Thymus (tissue), 11 donors: ENCODE data around the gene RNF26. TPM values are rescaled to one million over a fixed set of nuclear protein-coding genes. Genes with fewer than 3 reads are reported as not detected.
A peak's percentile ranks its signal among the peaks of the same experiment; 100 is the strongest.

Source experiments
- DNase-seq, 9 donors: peaks; one replicate each; pipeline ENCODE4 v3.0.0-alpha.2; 2013; ENCODE audit warnings: low spot score in 9 of 9, low read depth in 6 of 9, missing footprints in 1 of 9
- H3K27ac ChIP-seq, 2 donors: one replicate each; pipeline ENCODE4 v1.5.1; 2013; ENCODE audit warnings: control low read depth in 1 of 2, low read depth in 1 of 2, low read length in 1 of 2, mild to moderate bottlenecking in 1 of 2, moderate library complexity in 1 of 2
- H3K27me3 ChIP-seq, 2 donors: one replicate each; pipeline ENCODE4 v1.5.1; 2013; ENCODE audit warnings: low read length in 1 of 2; ENCODE audit not compliant: control insufficient read depth in 2 of 2, insufficient read depth in 1 of 2
- H3K36me3 ChIP-seq, 2 donors: one replicate each; pipeline ENCODE4 v1.5.1; 2013; ENCODE audit warnings: low read length in 1 of 2, mild to moderate bottlenecking in 1 of 2, moderate library complexity in 1 of 2; ENCODE audit not compliant: control insufficient read depth in 2 of 2, insufficient read depth in 2 of 2
- H3K4me1 ChIP-seq, 2 donors: one replicate each; pipeline ENCODE4 v1.5.1; 2013; ENCODE audit warnings: low read length in 2 of 2; ENCODE audit not compliant: control insufficient read depth in 2 of 2, insufficient read depth in 2 of 2
- H3K4me3 ChIP-seq, 2 donors: one replicate each; pipeline ENCODE4 v1.5.1; 2013; ENCODE audit warnings: low read length in 2 of 2, control low read depth in 1 of 2, mild to moderate bottlenecking in 1 of 2
- H3K9me3 ChIP-seq, 2 donors: one replicate each; pipeline ENCODE4 v1.5.1; 2013; ENCODE audit warnings: low read length in 1 of 2, mild to moderate bottlenecking in 1 of 2; ENCODE audit not compliant: control insufficient read depth in 2 of 2, insufficient read depth in 1 of 2
- WGBS: extraction: QIAGEN DNeasy Blood & Tissue Kit; methylation state at CpG from one replicate; pipeline ENCODE4 v1.1.7; 2013; 5-methylcytosine and 5-hydroxymethylcytosine counted together
- polyA plus RNA-seq: library from polyadenylated mRNA; stranded (reverse); fragments of 200-250 nt; gene quantifications from one replicate; pipeline ENCODE4 v1.2.3, GENCODE V29; 2013
- total RNA-seq: library from RNA; stranded (reverse); fragments of 120-200 nt; gene quantifications from one replicate; pipeline ENCODE4 v1.2.4, GENCODE V29; 2013
- donor health status: healthy.

RNF26 gene
- total and polyA plus RNA-seq, 2 donors: 2.7 to 9.0 TPM

GRCh38 chr11:119338318-119338890 is 4.1 kb downstream of the RNF26 start:
- Histone ChIP-seq H3K27ac (no peak overlapping the region), H3K9me3 (peaks cover 2 to 9% of the 10 kb centered on the region in 2 donors), H3K4me1 (peaks cover 19 to 44% of the 10 kb centered on the region in 2 donors), H3K4me3 (no peak overlapping the region), H3K36me3 (peaks cover 6 to 9% of the 10 kb centered on the region in 2 donors), H3K27me3 (peaks cover 49 to 55% of the 10 kb centered on the region in 2 donors)
- WGBS: 40% methylated on average over 17 of the region's 17 CpGs
- DNase-seq: peak in 4 of 9 donors; percentile 68 to 81 (median 74)

- H3K27me3 ChIP-seq: peaks cover 53 to 62% of the 10 kb centered on the region in 2 donors
- 85% methylated on average over 11 of the region's 11 CpGs for WGBS
Observed at GRCh38 chr11:119338965-119339588, 4.8 kb downstream of the RNF26 start.

GRCh38 chr11:119339589-119340334 is 5.4 kb downstream of the RNF26 start:
- Histone ChIP-seq H3K27me3 (peaks cover 55 to 69% of the 10 kb centered on the region in 2 donors), H3K27ac (no peak overlapping the region), H3K4me3 (peak overlapping the region in 1 of 2 donors; percentile 28), H3K36me3 (peaks cover 6 to 9% of the 10 kb centered on the region in 2 donors), H3K9me3 (peaks cover 2 to 9% of the 10 kb centered on the region in 2 donors), H3K4me1 (peaks cover 15 to 37% of the 10 kb centered on the region in 2 donors)
- no peak for DNase-seq
- 10% methylated on average over 86 of the region's 86 CpGs for WGBS

More at GRCh38 chr11:119338965-119339588, 4.8 kb downstream of the RNF26 start:
- DNase-seq: no peak
- Histone ChIP-seq H3K4me1 (peaks cover 16 to 39% of the 10 kb centered on the region in 2 donors), H3K9me3 (peaks cover 2 to 9% of the 10 kb centered on the region in 2 donors), H3K36me3 (peaks cover 6 to 9% of the 10 kb centered on the region in 2 donors), H3K27ac (no peak overlapping the region), H3K4me3 (no peak overlapping the region)

- no peak for DNase-seq
- peaks cover 2 to 9% of the 10 kb centered on the region in 2 donors for H3K9me3 ChIP-seq
- H3K4me1 ChIP-seq: peaks cover 7 to 29% of the 10 kb centered on the region in 2 donors
- peaks cover 55 to 76% of the 10 kb centered on the region in 2 donors for H3K27me3 ChIP-seq
- 9% methylated on average over 53 of the region's 53 CpGs for WGBS
- peak within 1 kb of the TSS in 1 of 2 donors; percentile 28 for H3K4me3 ChIP-seq
- peak within 1 kb of the TSS in 1 of 2 donors; percentile 11 for H3K27ac ChIP-seq
- peaks cover 6 to 9% of the 10 kb centered on the region in 2 donors for H3K36me3 ChIP-seq
Observed at GRCh38 chr11:119340335-119341221, 6.3 kb downstream of the RNF26 start, which contains the start of gene C1QTNF5. Gene C1QTNF5 (minus strand): TSS chr11:119340883. CDS start chr11:119340397, 486 bp downstream.

GRCh38 chr11:119341222-119342022 is 7.1 kb downstream of the RNF26 start:
- peaks cover 2 to 9% of the 10 kb centered on the region in 2 donors for H3K9me3 ChIP-seq
- H3K27me3 ChIP-seq: peaks cover 55 to 85% of the 10 kb centered on the region in 2 donors
- peaks cover 4 to 28% of the 10 kb centered on the region in 2 donors for H3K4me1 ChIP-seq
- no peak overlapping the region for H3K4me3 ChIP-seq
- H3K27ac ChIP-seq: peak overlapping the region in 1 of 2 donors; percentile 11
- no peak for DNase-seq
- 16% methylated on average over 16 of the region's 16 CpGs for WGBS
- H3K36me3 ChIP-seq: peaks cover 6 to 8% of the 10 kb centered on the region in 2 donors

- Histone ChIP-seq H3K36me3 (peaks cover 2 to 3% of the 10 kb centered on the region in 2 donors), H3K27ac (no peak overlapping the region), H3K27me3 (peaks cover 55 to 90% of the 10 kb centered on the region in 2 donors), H3K9me3 (peaks cover 2 to 9% of the 10 kb centered on the region in 2 donors), H3K4me1 (peaks cover 4 to 28% of the 10 kb centered on the region in 2 donors), H3K4me3 (no peak overlapping the region)
- WGBS: 91% methylated on average over 7 of the region's 7 CpGs
- DNase-seq: no peak
Observed at GRCh38 chr11:119342023-119342300, 7.6 kb downstream of the RNF26 start.

- no peak overlapping the region for H3K4me3 ChIP-seq
- peaks cover 2 to 9% of the 10 kb centered on the region in 2 donors for H3K9me3 ChIP-seq
- H3K4me1 ChIP-seq: peaks cover 4 to 28% of the 10 kb centered on the region in 2 donors
- no peak for DNase-seq
- H3K36me3 ChIP-seq: no peaks in the 10 kb centered on the region
- 98% methylated on average over 10 of the region's 10 CpGs for WGBS
- H3K27me3 ChIP-seq: peaks cover 55 to 93% of the 10 kb centered on the region in 2 donors
- H3K27ac ChIP-seq: no peak overlapping the region
Observed at GRCh38 chr11:119342362-119343130, 8.2 kb downstream of the RNF26 start.
